ENCODE data around the gene LDB2.

The LDB2 gene

DNA sequence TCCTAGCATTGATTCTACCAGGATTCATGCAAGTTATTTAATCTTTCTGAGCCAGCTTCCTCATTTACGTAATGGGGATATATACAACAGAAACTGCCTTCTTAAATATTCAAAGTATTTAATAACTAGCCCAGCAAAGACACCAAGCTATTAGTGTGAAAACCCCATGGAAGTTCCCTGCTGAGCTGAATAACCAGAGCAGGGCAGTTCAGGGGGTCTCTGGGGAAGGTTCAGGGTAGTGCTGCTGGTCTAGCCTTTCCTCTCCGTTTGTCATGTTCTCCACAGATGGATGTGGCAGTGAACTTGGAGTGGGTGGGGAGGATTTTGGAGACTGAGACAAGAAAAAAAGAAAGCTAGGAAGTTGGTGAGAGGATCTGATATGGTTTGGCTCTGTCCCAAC lies 431.4 kb downstream of the LDB2 start:
- H3K4me1 ChIP-seq (ENCODE audit: insufficient read depth, low read length, poor library complexity, severe bottlenecking), result no peaks in the 10 kb centered on the region
- H4K20me1 ChIP-seq (ENCODE audit: insufficient read depth, low read length, poor library complexity, severe bottlenecking), result no peaks in the 10 kb centered on the region
- no peaks in the 10 kb centered on the region for H3F3A ChIP-seq (ENCODE audit: low read depth)
- TF ChIP-seq, protein P1, sequence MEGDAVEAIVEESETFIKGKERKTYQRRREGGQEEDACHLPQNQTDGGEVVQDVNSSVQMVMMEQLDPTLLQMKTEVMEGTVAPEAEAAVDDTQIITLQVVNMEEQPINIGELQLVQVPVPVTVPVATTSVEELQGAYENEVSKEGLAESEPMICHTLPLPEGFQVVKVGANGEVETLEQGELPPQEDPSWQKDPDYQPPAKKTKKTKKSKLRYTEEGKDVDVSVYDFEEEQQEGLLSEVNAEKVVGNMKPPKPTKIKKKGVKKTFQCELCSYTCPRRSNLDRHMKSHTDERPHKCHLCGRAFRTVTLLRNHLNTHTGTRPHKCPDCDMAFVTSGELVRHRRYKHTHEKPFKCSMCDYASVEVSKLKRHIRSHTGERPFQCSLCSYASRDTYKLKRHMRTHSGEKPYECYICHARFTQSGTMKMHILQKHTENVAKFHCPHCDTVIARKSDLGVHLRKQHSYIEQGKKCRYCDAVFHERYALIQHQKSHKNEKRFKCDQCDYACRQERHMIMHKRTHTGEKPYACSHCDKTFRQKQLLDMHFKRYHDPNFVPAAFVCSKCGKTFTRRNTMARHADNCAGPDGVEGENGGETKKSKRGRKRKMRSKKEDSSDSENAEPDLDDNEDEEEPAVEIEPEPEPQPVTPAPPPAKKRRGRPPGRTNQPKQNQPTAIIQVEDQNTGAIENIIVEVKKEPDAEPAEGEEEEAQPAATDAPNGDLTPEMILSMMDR (conservative IDR thresholded peaks at IDR 0.05; ENCODE audit: low read length), result no peak
- TF ChIP-seq EZH2phosphoT487 (IDR thresholded peaks at IDR 0.05; ENCODE audit: borderline replicate concordance), result no peak
- H3K9me2 ChIP-seq (replicated peaks; ENCODE audit: low read depth, low read length), result peaks cover 6% of the 10 kb centered on the region; the same call in 1 of the 2 replicates
- H3K4me2 ChIP-seq (ENCODE audit: low read depth, low read length, poor library complexity, severe bottlenecking), result no peak overlapping the region
- H3K9me3 ChIP-seq (ENCODE audit: insufficient read depth, low read depth, low read length), result no peaks in the 10 kb centered on the region; the same call in 1 of the 2 replicates
- no peaks in the 10 kb centered on the region for H3K36me3 ChIP-seq (ENCODE audit: insufficient read depth, low read length)
- H3K27me3 ChIP-seq (ENCODE audit: insufficient read depth, low read length, poor library complexity, severe bottlenecking), result no peaks in the 10 kb centered on the region
- no peak overlapping the region for H2AFZ ChIP-seq (ENCODE audit: low read length)
- H3K79me2 ChIP-seq (ENCODE audit: insufficient read depth, low read length), result no peaks in the 10 kb centered on the region
- no peak overlapping the region for H3K9ac ChIP-seq (ENCODE audit: low read depth, low read length, poor library complexity, severe bottlenecking)
- H3K4me3 ChIP-seq (ENCODE audit: low read length, poor library complexity, severe bottlenecking), result no peak overlapping the region

- no peak for TF ChIP-seq EZH2phosphoT487 (IDR thresholded peaks at IDR 0.05; ENCODE audit: borderline replicate concordance)
- TF ChIP-seq, protein P1 (conservative IDR thresholded peaks at IDR 0.05; ENCODE audit: low read length), result no peak
- H3F3A ChIP-seq (ENCODE audit: low read depth), result no peaks in the 10 kb centered on the region
- H3K9me3 ChIP-seq (ENCODE audit: insufficient read depth, low read depth, low read length), result no peaks in the 10 kb centered on the region
- H3K9ac ChIP-seq (ENCODE audit: low read depth, low read length, poor library complexity, severe bottlenecking), result no peak overlapping the region
- H3K27me3 ChIP-seq (ENCODE audit: insufficient read depth, low read length, poor library complexity, severe bottlenecking), result no peaks in the 10 kb centered on the region
- no peaks in the 10 kb centered on the region for H3K79me2 ChIP-seq (ENCODE audit: insufficient read depth, low read length)
- H3K4me1 ChIP-seq (ENCODE audit: insufficient read depth, low read length, poor library complexity, severe bottlenecking), result no peaks in the 10 kb centered on the region
- peaks cover 3% of the 10 kb centered on the region; the same call in 1 of the 2 replicates for H3K9me2 ChIP-seq (replicated peaks; ENCODE audit: low read depth, low read length)
- no peaks in the 10 kb centered on the region for H3K36me3 ChIP-seq (ENCODE audit: insufficient read depth, low read length)
- no peak overlapping the region for H3K4me2 ChIP-seq (ENCODE audit: low read depth, low read length, poor library complexity, severe bottlenecking)
- no peaks in the 10 kb centered on the region for H4K20me1 ChIP-seq (ENCODE audit: insufficient read depth, low read length, poor library complexity, severe bottlenecking)
- no peak overlapping the region for H3K4me3 ChIP-seq (ENCODE audit: low read length, poor library complexity, severe bottlenecking)
- H2AFZ ChIP-seq (ENCODE audit: low read length), result no peak overlapping the region
Measured at GRCh38 chr4:16466581-16466980, 431.9 kb downstream of the LDB2 start.

GRCh38 chr4:16464651-16465050 lies 433.8 kb downstream of the LDB2 start:
- Histone ChIP-seq H3F3A (ENCODE audit: low read depth) (no peaks in the 10 kb centered on the region), H3K9me3 (ENCODE audit: insufficient read depth, low read depth, low read length) (no peaks in the 10 kb centered on the region), H3K4me2 (ENCODE audit: low read depth, low read length, poor library complexity, severe bottlenecking) (no peak overlapping the region), H3K27me3 (ENCODE audit: insufficient read depth, low read length, poor library complexity, severe bottlenecking) (no peaks in the 10 kb centered on the region), H3K9me2 (replicated peaks; ENCODE audit: low read depth, low read length) (no peaks in the 10 kb centered on the region), H3K79me2 (ENCODE audit: insufficient read depth, low read length) (no peaks in the 10 kb centered on the region), H3K4me1 (ENCODE audit: insufficient read depth, low read length, poor library complexity, severe bottlenecking) (no peaks in the 10 kb centered on the region), H2AFZ (ENCODE audit: low read length) (no peak overlapping the region), H3K9ac (ENCODE audit: low read depth, low read length, poor library complexity, severe bottlenecking) (no peak overlapping the region), H3K36me3 (ENCODE audit: insufficient read depth, low read length) (no peaks in the 10 kb centered on the region), H4K20me1 (ENCODE audit: insufficient read depth, low read length, poor library complexity, severe bottlenecking) (no peaks in the 10 kb centered on the region), H3K4me3 (ENCODE audit: low read length, poor library complexity, severe bottlenecking) (no peak overlapping the region)
- TF ChIP-seq, protein P1 (conservative IDR thresholded peaks at IDR 0.05; ENCODE audit: low read length), result no peak
- no peak for TF ChIP-seq EZH2phosphoT487 (IDR thresholded peaks at IDR 0.05; ENCODE audit: borderline replicate concordance)

All from Loucy (cell line).